Measurements from ENCODE around the gene TMEM234. TPM values are rescaled to one million over a fixed set of nuclear protein-coding genes. Genes with fewer than 3 reads are reported as not detected.

TMEM234 gene
- total and polyA plus RNA-seq, 2 of the 13 experiments (the other 11 are each of a cell fraction or from before 2014, with no cell fraction given): 6.1 to 9.0 TPM

DNA sequence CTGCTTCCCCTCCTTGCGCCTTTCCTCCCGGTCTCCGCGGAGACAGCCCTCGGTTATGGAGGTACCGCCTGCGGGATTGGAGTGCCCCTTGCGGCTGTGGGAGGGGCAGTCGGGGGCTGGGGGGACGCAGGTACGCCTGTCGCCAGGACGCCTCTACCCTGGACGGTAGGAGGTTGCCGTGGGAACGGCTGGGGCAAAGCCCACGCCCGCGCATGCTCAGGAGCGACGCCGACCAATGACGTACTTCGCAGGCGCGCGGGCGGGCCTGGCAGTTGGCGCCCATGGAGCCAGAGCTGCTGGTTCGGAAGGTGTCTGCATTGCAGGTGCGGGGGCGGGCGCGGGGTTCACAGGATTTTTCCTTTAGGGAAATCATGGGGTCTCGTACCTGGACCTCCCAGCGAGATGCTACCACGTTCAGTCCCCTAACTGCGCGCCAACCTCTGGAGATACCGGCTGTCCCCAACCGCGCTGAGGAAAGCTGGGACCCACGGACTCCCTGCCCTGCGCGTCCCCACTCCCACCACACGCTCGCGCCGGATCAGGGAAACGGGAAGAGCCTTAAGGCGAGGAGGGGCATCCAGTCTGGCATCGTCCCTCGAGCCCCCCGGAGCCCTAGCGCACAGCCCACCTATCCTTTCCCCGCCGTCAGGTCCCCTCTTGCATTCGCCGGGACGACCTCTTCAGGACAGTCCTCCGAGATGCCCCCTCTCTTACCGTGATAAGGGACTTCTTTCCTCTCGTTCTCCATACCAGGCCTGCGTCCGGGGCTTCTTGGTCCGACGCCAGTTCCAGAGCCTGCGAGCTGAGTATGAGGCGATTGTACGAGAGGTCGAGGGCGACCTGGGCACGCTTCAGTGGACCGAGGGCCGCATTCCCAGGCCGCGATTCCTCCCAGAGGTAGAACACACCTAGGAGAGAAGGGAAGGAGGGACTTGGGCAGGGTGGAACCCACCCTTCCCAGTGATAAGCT, 16.5 kb downstream of the TMEM234 start, which contains the start of gene IQCC (continued):
- TF ChIP-seq ZNF383 (CRISPR knock-in tag; IDR thresholded peaks at IDR 0.05; ENCODE audit: borderline replicate concordance) (no peak), THAP8 (CRISPR knock-in tag; IDR thresholded peaks at IDR 0.05; ENCODE audit: borderline replicate concordance) (0 out of 2 replicates have a peak, but pooled peaks have one; percentile 31), NONO (IDR thresholded peaks at IDR 0.05) (no peak), NONO (CRISPR knock-in tag; conservative IDR thresholded peaks at IDR 0.05) (peak; percentile 76), ZNF282 (IDR thresholded peaks at IDR 0.05; ENCODE audit: partially characterized antibody) (no peak), SAP130 (CRISPR knock-in tag; IDR thresholded peaks at IDR 0.05; ENCODE audit: low read depth) (peak; percentile 89), SMAD3 (CRISPR knock-in tag; IDR thresholded peaks at IDR 0.05) (no peak), BORCS8-MEF2B (CRISPR knock-in tag; IDR thresholded peaks at IDR 0.05) (peak; percentile 63), MXD4 (CRISPR knock-in tag; IDR thresholded peaks at IDR 0.05) (no peak), KDM2A (CRISPR knock-in tag; IDR thresholded peaks at IDR 0.05; ENCODE audit: borderline replicate concordance, low read depth) (peak; percentile 77; the same call in 1 of the 2 replicates), ZNF780A (CRISPR knock-in tag; IDR thresholded peaks at IDR 0.05) (0 out of 2 replicates have a peak, but pooled peaks have one; percentile 66), KDM5A (IDR thresholded peaks at IDR 0.05; ENCODE audit: borderline replicate concordance, low read length) (no peak), ZNF556 (CRISPR knock-in tag; IDR thresholded peaks at IDR 0.05; ENCODE audit: borderline replicate concordance) (0 out of 2 replicates have a peak, but pooled peaks have one; percentile 27), ZFP91 (CRISPR knock-in tag; IDR thresholded peaks at IDR 0.05; ENCODE audit: borderline replicate concordance) (peak; percentile 74; the same call in 1 of the 2 replicates), ZNF138 (CRISPR knock-in tag; IDR thresholded peaks at IDR 0.05; ENCODE audit: low read depth) (0 out of 2 replicates have a peak, but pooled peaks have one; percentile 43), JUN (CRISPR knock-in tag; IDR thresholded peaks at IDR 0.05) (no peak), GPN1 (CRISPR knock-in tag; IDR thresholded peaks at IDR 0.05; ENCODE audit: borderline replicate concordance) (no peak)
- TF ChIP-seq, protein P1, sequence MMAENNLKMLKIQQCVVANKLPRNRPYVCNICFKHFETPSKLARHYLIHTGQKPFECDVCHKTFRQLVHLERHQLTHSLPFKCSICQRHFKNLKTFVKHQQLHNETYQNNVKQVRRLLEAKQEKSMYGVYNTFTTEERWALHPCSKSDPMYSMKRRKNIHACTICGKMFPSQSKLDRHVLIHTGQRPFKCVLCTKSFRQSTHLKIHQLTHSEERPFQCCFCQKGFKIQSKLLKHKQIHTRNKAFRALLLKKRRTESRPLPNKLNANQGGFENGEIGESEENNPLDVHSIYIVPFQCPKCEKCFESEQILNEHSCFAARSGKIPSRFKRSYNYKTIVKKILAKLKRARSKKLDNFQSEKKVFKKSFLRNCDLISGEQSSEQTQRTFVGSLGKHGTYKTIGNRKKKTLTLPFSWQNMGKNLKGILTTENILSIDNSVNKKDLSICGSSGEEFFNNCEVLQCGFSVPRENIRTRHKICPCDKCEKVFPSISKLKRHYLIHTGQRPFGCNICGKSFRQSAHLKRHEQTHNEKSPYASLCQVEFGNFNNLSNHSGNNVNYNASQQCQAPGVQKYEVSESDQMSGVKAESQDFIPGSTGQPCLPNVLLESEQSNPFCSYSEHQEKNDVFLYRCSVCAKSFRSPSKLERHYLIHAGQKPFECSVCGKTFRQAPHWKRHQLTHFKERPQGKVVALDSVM (CRISPR knock-in tag; IDR thresholded peaks at IDR 0.05): no peak
- TF ChIP-seq, protein P2, sequence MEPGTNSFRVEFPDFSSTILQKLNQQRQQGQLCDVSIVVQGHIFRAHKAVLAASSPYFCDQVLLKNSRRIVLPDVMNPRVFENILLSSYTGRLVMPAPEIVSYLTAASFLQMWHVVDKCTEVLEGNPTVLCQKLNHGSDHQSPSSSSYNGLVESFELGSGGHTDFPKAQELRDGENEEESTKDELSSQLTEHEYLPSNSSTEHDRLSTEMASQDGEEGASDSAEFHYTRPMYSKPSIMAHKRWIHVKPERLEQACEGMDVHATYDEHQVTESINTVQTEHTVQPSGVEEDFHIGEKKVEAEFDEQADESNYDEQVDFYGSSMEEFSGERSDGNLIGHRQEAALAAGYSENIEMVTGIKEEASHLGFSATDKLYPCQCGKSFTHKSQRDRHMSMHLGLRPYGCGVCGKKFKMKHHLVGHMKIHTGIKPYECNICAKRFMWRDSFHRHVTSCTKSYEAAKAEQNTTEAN (CRISPR knock-in tag; conservative IDR thresholded peaks at IDR 0.05): no peak
- TF ChIP-seq, protein P3, sequence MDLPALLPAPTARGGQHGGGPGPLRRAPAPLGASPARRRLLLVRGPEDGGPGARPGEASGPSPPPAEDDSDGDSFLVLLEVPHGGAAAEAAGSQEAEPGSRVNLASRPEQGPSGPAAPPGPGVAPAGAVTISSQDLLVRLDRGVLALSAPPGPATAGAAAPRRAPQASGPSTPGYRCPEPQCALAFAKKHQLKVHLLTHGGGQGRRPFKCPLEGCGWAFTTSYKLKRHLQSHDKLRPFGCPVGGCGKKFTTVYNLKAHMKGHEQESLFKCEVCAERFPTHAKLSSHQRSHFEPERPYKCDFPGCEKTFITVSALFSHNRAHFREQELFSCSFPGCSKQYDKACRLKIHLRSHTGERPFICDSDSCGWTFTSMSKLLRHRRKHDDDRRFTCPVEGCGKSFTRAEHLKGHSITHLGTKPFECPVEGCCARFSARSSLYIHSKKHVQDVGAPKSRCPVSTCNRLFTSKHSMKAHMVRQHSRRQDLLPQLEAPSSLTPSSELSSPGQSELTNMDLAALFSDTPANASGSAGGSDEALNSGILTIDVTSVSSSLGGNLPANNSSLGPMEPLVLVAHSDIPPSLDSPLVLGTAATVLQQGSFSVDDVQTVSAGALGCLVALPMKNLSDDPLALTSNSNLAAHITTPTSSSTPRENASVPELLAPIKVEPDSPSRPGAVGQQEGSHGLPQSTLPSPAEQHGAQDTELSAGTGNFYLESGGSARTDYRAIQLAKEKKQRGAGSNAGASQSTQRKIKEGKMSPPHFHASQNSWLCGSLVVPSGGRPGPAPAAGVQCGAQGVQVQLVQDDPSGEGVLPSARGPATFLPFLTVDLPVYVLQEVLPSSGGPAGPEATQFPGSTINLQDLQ (CRISPR knock-in tag; IDR thresholded peaks at IDR 0.05): 0 out of 2 replicates have a peak, but pooled peaks have one; percentile 68
